Superior temporal gyrus (tissue), 1 donor: ENCODE measurements around the gene CDH26.
"Not testable (repeated sequence)": the region's sequence is repeated elsewhere in the genome, so short reads cannot be mapped to it uniquely, and the experiment has no call there.

Experiments
- DNase-seq: peaks from one replicate; pipeline ENCODE4 v3.0.0-alpha.2; 2016; ENCODE audit errors: extremely low spot score

The CDH26 gene

GRCh38 chr20:60011512-60012507 is 53.6 kb downstream of the CDH26 start:
- DNase-seq = no peak

- no peak for DNase-seq
Measured at GRCh38 chr20:60013296-60014139, 55.3 kb downstream of the CDH26 start.

DNA sequence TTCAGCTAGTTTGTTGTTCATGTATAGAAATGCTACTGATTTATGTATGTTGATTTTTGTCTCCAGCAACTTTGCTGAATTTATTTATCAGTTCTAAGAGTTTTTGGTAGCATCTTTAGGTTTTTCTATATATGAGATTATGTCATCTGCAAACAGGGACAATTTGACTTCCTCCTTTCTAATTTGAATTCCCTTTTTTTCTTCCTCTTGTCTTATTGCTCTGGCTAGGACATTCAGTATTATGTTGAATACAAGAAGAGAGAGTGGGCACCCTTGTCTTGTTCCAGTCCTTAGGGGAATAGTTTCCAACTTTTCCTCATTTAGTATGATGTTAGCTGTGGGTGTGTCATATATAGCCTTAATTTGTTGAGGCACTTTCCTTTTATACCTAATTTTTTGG is 58.2 kb downstream of the CDH26 start:
- DNase-seq = no peak

GRCh38 chr20:60020251-60020650 is 62.0 kb downstream of the CDH26 start:
- DNase-seq = no peak

DNA sequence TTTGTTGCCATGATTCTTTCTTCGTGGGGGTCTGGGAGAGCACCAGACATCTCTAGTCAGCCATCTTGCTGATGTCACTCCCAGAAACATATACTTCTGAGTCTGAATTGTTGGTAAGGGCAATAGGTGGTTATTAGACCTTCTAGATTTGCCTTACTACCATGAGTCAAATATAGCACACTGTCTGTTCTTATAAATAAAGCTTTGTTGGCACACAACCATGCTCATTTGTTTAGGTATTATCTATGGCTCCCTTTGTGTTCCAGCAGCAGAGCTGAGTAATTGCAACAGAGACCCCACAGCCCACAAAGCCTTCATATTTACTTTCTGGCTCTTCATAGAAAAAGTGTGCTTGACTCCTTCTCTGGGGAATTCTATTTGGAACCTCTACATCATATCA is 62.9 kb downstream of the CDH26 start:
- no peak for DNase-seq

DNA sequence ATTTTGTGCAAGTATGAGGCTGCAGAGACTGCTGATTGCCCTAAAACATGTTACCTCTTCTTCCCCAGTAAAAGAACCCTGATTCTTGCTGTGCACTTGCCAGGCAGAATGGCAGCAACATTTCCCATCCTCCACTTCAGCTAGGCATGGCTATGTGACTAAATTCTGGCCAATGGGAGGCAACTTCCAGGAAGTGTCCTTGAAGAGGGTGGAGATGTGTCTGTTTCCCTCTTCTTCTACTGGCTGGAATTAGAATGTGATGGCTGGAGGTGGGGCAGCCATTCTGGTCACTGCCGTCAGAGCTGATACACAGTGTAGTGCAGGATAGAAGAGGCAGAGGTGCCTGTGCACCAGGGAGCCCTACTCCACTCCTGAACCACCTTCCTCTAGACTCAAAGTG is 64.6 kb downstream of the CDH26 start:
- no peak for DNase-seq

- no peak for DNase-seq
Measured at GRCh38 chr20:60024245-60024644, 66.0 kb downstream of the CDH26 start.

DNA sequence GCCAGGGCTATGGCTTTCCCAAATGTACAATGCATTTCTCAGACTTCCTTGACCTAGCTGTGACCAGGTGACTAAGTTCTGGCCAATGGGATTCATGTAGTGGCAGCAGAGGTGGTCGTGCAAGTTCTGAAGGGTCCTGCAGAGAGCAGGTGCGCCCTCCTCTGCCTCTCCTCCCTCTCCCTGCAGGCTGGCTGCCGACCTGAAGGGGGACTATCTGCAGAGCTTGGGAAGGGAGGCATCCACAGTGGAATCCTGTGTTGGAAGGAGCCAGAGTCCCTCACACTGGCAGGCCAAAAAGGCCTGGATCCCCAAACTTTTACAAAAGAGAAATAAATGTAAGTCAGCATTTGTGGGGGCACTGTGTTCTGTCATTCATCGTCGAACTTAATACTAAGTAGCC is 66.6 kb downstream of the CDH26 start:
- no peak for DNase-seq

- no peak for DNase-seq
Measured at GRCh38 chr20:60026010-60026409, 67.8 kb downstream of the CDH26 start.

DNA sequence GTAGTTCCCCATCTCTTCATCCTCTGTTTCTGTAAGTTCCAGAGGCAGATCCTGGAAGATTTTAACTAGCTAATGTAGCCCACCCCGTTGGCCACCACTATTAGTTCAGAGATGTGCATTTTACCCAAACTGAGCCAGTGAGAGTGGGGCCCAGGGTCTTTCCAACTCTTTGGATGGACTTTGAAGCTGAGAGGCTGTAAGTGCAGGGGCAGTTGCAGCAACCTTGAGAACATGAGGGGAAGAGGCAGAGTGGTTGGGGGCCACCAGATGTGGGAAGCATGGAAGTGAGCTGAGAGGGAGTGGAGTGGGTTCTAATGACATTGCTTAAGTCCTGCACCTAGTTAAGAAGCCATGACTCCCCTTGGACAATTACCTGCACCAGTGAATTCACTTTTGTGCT is 72.2 kb downstream of the CDH26 start:
- DNase-seq = no peak

DNA sequence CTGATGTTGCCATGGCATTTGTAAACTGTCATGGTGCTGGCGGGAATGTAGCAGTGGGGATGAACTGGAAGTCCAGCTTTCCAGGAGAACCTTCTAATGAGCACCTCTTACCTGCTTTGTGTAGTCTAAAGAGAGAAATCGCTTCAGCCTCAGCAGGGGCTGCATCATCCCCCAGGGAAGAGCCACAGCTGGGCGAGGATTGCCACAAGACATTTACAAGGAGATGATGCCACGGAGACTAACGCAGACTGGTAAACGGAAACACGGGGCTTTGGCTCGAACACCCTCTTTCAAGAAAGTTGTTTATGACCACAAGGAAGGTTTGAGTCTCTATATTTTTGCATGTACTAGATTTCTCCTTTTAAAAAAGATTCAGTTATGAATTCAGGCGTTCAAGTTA is 72.9 kb downstream of the CDH26 start:
- DNase-seq = no peak

DNA sequence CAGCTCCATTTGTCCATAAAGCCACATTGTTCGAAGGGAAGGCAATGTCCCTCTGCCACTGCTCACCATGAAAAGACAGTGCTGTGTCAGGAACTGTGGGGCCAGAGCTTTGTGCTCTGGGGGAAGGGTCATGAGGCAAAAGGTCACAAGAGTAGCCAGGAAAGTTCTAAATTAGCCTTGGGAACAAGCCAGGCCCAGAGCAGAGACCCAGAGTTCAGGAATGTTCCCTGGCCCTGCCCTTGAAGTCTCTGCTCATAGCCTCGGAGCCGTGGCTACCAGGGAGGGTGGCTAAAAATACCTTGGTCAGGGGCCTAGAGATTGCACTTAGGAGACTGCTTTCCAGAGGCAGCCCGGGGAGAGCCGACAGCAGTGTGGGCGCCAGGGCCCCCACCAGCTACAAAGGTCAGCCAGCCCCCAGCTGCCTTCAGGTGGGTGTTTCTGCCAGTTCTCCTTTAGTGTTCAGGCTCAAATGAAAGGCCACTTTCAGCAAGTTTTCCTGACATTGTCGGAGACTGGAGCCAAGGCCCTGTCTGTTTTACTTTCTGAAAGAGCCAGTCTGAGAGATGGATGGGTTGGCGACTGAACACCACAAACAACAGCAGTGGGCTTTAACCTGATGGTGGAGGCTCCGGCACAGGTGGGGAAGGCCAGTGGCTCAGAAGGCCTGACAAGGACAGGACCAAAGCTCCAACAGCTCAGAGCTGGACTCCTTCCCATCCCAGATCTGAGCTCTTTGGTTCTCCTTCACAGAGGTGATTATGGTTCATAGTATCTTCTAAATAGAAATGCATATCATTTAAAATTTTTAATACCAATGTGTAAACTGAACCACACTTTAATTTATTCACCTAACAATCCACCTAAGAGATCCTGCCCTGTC is 76.2 kb downstream of the CDH26 start:
- DNase-seq = peak; percentile 64

GRCh38 chr20:60035486-60035885 is 77.3 kb downstream of the CDH26 start:
- no peak for DNase-seq

DNA sequence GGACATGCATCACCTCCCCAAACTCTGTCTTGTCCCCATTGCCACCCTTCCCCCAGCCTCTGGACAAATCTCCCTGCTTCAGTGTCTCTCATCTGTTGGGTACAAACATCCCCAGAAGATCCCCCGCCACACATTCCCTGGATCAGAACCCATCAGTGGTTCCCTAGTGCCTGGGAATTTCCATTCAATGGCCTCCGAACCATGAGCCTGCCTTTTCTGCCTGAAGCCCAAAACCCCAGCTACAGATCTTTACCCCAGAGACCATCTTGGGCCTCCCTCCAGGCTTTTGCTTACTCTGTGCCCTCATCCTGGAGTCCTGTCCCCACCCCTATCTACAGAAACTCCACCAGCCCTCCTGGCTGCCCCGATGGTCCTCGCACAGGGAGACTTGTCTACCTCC is 78.1 kb downstream of the CDH26 start:
- DNase-seq = no peak

DNA sequence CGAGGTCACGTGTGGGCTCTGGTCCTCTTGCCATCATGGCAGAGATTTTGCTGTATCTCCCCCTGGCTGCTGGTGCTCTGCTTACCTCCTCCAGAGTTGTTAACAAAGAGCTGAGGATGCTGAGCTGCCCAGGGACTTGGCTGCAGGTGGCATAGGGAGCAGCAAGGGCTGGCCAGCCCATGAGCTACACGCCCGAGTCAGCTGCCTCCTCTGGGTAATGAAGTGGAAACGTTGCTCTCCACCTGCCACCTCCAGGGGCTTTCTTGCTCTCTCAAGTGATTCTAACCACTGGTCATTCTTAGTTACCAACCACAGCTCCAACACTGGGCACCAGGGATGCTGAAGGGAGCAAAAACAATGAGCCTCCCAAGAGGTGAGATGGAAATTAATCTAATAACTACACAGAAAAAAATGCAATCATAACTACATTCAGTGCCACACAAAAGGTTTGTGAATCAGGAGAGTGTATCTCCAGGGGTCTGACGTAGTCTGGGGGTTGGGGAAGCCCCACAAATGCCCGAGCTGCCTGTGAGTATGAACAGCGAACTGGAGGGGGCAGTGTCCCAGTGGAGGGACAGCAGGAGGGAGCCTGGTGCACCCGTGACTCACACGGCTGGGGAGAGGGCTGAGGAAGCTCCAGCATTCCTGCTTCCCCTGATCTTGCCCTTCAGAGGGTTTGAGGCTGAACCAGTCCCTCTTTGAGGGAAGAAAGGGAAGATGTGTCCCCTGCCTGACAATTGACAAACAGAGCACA is 78.7 kb downstream of the CDH26 start:
- DNase-seq = no peak

DNA sequence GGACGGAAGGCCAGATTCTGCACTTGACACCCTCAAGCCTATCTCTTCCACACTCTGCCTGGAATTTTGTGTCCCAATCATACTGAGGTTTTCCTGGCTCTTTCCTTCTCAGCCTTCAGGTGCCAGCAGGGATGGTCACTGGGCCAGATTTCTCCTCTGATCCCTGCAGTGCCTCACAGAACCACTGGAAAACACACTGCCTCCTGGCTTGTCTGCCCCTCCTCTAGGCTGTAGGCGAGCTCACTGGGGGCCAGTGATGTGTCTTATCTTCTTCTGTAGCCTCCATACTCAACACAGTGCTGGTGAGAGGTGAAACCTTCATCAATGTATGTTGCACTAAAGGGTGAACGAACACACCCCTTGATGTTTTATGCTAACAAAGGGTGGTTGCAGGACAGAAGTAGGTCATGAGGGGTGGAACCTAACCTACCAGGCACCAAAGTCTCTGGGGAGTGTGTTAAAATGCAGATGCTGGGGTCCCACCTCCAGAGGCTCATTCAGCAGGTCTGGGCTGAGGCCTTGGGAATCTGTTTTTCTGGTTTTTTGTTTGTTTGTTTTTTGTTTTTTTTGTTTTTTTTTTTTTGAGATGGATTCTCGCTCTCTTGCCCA is 80.3 kb downstream of the CDH26 start:
- DNase-seq = no peak

- no peak for DNase-seq
Measured at GRCh38 chr20:60039526-60039925, 81.3 kb downstream of the CDH26 start.

DNA sequence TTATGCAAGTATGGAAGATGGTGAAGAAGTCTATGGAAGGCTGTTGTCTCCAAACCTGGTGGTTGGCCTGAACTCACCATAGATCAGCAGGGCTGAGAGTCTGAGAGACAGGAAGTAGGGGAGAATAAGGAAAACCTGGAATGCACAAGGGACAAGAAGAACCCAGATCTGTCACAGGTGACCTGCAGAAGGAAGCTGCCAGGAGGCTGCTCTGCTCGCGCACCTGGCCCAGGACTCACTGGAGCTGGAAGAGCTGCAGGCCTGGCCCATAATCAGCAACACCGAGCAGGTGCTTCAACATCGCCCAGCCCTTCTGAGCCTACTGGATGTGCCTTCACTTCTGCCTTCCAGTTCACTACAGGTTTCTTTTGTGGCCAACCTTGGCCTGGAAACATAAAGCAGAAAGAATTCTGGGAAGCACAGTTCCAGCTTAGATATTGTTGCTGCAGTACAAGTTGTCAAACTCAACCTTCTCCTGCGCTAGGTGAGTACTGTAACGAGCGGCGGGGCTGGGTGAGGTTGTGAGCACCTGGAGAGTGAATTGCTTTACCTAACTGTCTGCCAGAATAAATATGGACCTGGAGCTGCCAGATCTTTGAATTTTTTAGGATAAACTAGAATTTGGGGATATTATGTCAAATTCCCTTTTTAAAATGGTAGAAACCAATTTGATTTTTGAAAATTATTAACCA is 82.4 kb downstream of the CDH26 start:
- no peak for DNase-seq

GRCh38 chr20:60041436-60042165 is 83.4 kb downstream of the CDH26 start:
- not testable (repeated sequence) for DNase-seq
